Measurements from ENCODE around the gene DENND4A. TPM values are rescaled to one million over a fixed set of nuclear protein-coding genes. Genes with fewer than 3 reads are reported as not detected.
A peak's percentile ranks its signal among the peaks of the same experiment; 100 is the strongest.

The DENND4A gene
- total and polyA plus RNA-seq, 10 of the 15 experiments (the other 5 are each of a cell fraction or from before 2014, with no cell fraction given), result 14.2 to 81.8 (median 34.1) TPM

GRCh38 chr15:65777053-65777452, 15.0 kb downstream of the DENND4A start (continued):
- TF ChIP-seq RUNX3 (IDR thresholded peaks at IDR 0.05; ENCODE audit: low read length), result no peak
- 0 out of 2 replicates have a peak, but pooled peaks have one; percentile 4 for TF ChIP-seq MEF2A (IDR thresholded peaks at IDR 0.05; ENCODE audit: insufficient read depth, low read depth, low read length)
- 0 out of 2 replicates have a peak, but pooled peaks have one; percentile 25 for TF ChIP-seq POLR2AphosphoS5 (IDR thresholded peaks at IDR 0.05; ENCODE audit: low read length)
- no peak for TF ChIP-seq ZBTB11 (CRISPR knock-in tag; IDR thresholded peaks at IDR 0.05)
- no peak for TF ChIP-seq ZNF274 (IDR thresholded peaks at IDR 0.05; ENCODE audit: insufficient read depth, insufficient read length)
- no peak for TF ChIP-seq PML (IDR thresholded peaks at IDR 0.05; ENCODE audit: low read length)
- TF ChIP-seq NRF1 (conservative IDR thresholded peaks at IDR 0.05; ENCODE audit: low read depth, low read length), result no peak

- Histone ChIP-seq H3K4me3 (no peak overlapping the region; the same call in 1 of the 2 replicates), H2AFZ (ENCODE audit: control insufficient read depth, low read depth, low read length) (no peak overlapping the region), H3K9me3 (replicated peaks; ENCODE audit: control insufficient read depth, insufficient read depth, low read length) (no peaks in the 10 kb centered on the region; the same call in 2 of the 3 replicates), H3K27me3 (replicated peaks in 1 of 2; ENCODE audit: control insufficient read depth in 2 of 2, insufficient read depth in 2 of 2, low read length in 1 of 2) (no peaks in the 10 kb centered on the region), H3K4me2 (ENCODE audit: control insufficient read depth, insufficient read depth) (peak overlapping the region; percentile 19), H3K79me2 (ENCODE audit: control insufficient read depth, insufficient read depth, low read length) (peaks cover 87% of the 10 kb centered on the region), H3K4me1 (ENCODE audit: control insufficient read depth, insufficient read depth, low read length) (peaks cover 21% of the 10 kb centered on the region), H3K36me3 (ENCODE audit: control insufficient read depth in 2 of 2, insufficient read depth in 2 of 2, low read length in 1 of 2) (no peaks in the 10 kb centered on the region), H4K20me1 (ENCODE audit: control insufficient read depth, insufficient read depth) (no peaks in the 10 kb centered on the region), H3K27ac (ENCODE audit: control insufficient read depth, insufficient read depth) (peak overlapping the region; percentile 84), H3K9ac (ENCODE audit: control insufficient read depth, insufficient read depth, low read length) (peak overlapping the region; percentile 25; the same call in 1 of the 2 replicates)
- ATAC-seq (peak; percentile 78), DNase-seq (ENCODE audit: low read depth, low spot score) (peak; percentile 88), FAIRE-seq (peak; percentile 23)
- in situ Hi-C loops (cut with MboI) (no loop called here), intact Hi-C loops (cut with micrococcal nuclease; ENCODE audit: unreplicated experiment) (loop anchor here (5.0 kb wide), 1 partner anchor 49 kb away; no protein-coding TSS in a partner anchor)
- SMC1A ChIA-PET (ENCODE audit: uncharacterized antibody, unreplicated experiment), result interaction anchor here (0.8 to 5.0 kb wide), 12 partner anchors 9 to 68 kb away, joined by 3 to 26 read pairs (median 6); no protein-coding TSS in a partner anchor
- 0% methylated on average over 3 of the region's 3 CpGs for WGBS (ENCODE audit: insufficient coverage, insufficient replicate concordance, low lambda C conversion rate, missing lambda C conversion rate)
- RAD21 ChIA-PET (ENCODE audit: unreplicated experiment), result interaction anchor here (0.8 to 2.2 kb wide), 4 partner anchors 12 to 60 kb away, joined by 6 to 19 read pairs (median 6); partner anchors contain the start of gene DENND4A
- CTCF ChIA-PET, result interaction anchor here (0.8 to 1.9 kb wide), 4 partner anchors 15 to 95 kb away, joined by 3 to 6 read pairs (median 3); no protein-coding TSS in a partner anchor
- POLR2A ChIA-PET, result interaction anchor here (0.6 to 8.1 kb wide), 13 partner anchors 9 to 255 kb away, joined by 3 to 86 read pairs (median 5); partner anchors contain the start of gene DENND4A
- TSS peak; percentile 19 for BruUV-seq (replicated peaks)
- TF ChIP-seq ZNF687 (IDR thresholded peaks at IDR 0.05) (peak; percentile 25; the same call in 1 of the 2 replicates), ATF7 (IDR thresholded peaks at IDR 0.05; ENCODE audit: low read depth) (peak; percentile 73; the same call in 1 of the 2 replicates), HSF1 (IDR thresholded peaks at IDR 0.05; ENCODE audit: low read depth, low read length) (no peak)
These were observed 18.5 kb downstream of the DENND4A start for GRCh38 chr15:65773386-65774111.

Data from GM12878 (cell line).